ENCODE measurements around the gene LAGE3. TPM values are rescaled to one million over a fixed set of nuclear protein-coding genes. Genes with fewer than 3 reads are reported as not detected.

Gene LAGE3
- total and polyA plus RNA-seq, 10 of the 15 experiments (the other 5 are each of a cell fraction or from before 2014, with no cell fraction given) = 5.3 to 63.7 (median 19.7) TPM

GRCh38 chrX:154452823-154453222 is 26.3 kb downstream of the LAGE3 start:
- FAIRE-seq (no peak), ATAC-seq (no peak), DNase-seq (ENCODE audit: low read depth, low spot score) (no peak)
- ChIA-PET RAD21 (ENCODE audit: unreplicated experiment) (no interaction called here), CTCF (no interaction called here), POLR2A (interaction anchor here (1.2 kb wide), 1 partner anchor 22 kb away, joined by 3 read pairs; no protein-coding TSS in a partner anchor), SMC1A (ENCODE audit: uncharacterized antibody, unreplicated experiment) (no interaction called here)
- H3K4me2 ChIP-seq (ENCODE audit: control insufficient read depth, insufficient read depth) = no peak overlapping the region
- no peak for TF ChIP-seq MAX (IDR thresholded peaks at IDR 0.05; ENCODE audit: low read depth, low read length)
- TF ChIP-seq ATF2 (IDR thresholded peaks at IDR 0.05; ENCODE audit: low read length) = no peak
- no peak for TF ChIP-seq BMI1 (IDR thresholded peaks at IDR 0.05; ENCODE audit: borderline replicate concordance)
- TF ChIP-seq MLLT1 (IDR thresholded peaks at IDR 0.05) = no peak
- TF ChIP-seq HDAC6 (IDR thresholded peaks at IDR 0.05; ENCODE audit: unreplicated experiment) = no peak
- no peak for TF ChIP-seq SREBF2 (IDR thresholded peaks at IDR 0.05; ENCODE audit: low read length)
- no peak for TF ChIP-seq IRF5 (IDR thresholded peaks at IDR 0.05; ENCODE audit: borderline replicate concordance)
- TF ChIP-seq TARDBP (IDR thresholded peaks at IDR 0.05; ENCODE audit: borderline replicate concordance) = no peak
- in situ Hi-C loops (cut with MboI) (no loop called here), intact Hi-C loops (cut with micrococcal nuclease; ENCODE audit: unreplicated experiment) (no loop called here)
- H3K36me3 ChIP-seq (ENCODE audit: control insufficient read depth in 2 of 2, insufficient read depth in 2 of 2, low read length in 1 of 2) = peaks cover 0 to 2% of the 10 kb centered on the region in 2 experiments; a peak in 2 of 4 replicates
- no peaks in the 10 kb centered on the region for H4K20me1 ChIP-seq (ENCODE audit: control insufficient read depth, insufficient read depth)
- no peaks in the 10 kb centered on the region for H3K4me1 ChIP-seq (ENCODE audit: control insufficient read depth, insufficient read depth, low read length)
- no peaks in the 10 kb centered on the region; the same call in 2 of the 3 replicates for H3K9me3 ChIP-seq (replicated peaks; ENCODE audit: control insufficient read depth, insufficient read depth, low read length)
- no TSS peak for BruUV-seq (replicated peaks)
- no peak overlapping the region for H3K9ac ChIP-seq (ENCODE audit: control insufficient read depth, insufficient read depth, low read length)
- no peak overlapping the region for H2AFZ ChIP-seq (ENCODE audit: control insufficient read depth, low read depth, low read length)
- 96% methylated on average over 9 of the region's 9 CpGs for WGBS (ENCODE audit: insufficient coverage, insufficient replicate concordance, low lambda C conversion rate, missing lambda C conversion rate)
- H3K27ac ChIP-seq (ENCODE audit: control insufficient read depth, insufficient read depth) = no peak overlapping the region
- H3K4me3 ChIP-seq = no peak overlapping the region
- H3K27me3 ChIP-seq (replicated peaks in 1 of 2; ENCODE audit: control insufficient read depth in 2 of 2, insufficient read depth in 2 of 2, low read length in 1 of 2) = no peaks in the 10 kb centered on the region
- no peaks in the 10 kb centered on the region for H3K79me2 ChIP-seq (ENCODE audit: control insufficient read depth, insufficient read depth, low read length)

Data from GM12878 (cell line).